AG09319 (cell line): ENCODE measurements around the gene HSD17B12.

ENCODE experiments used
- DNase-seq: peaks from one replicate; pipeline ENCODE4 v3.0.0-alpha.2; 2010; ENCODE audit warnings: low read depth; ENCODE audit errors: extremely low read depth
- TF ChIP-seq, protein P1 (sequence below): IDR thresholded peaks from 2 replicates; pipeline ENCODE4 v1.5.1; 2011; ENCODE audit warnings: low read depth, mild to moderate bottlenecking, inconsistent platforms, low read length, moderate library complexity

Gene HSD17B12

DNA sequence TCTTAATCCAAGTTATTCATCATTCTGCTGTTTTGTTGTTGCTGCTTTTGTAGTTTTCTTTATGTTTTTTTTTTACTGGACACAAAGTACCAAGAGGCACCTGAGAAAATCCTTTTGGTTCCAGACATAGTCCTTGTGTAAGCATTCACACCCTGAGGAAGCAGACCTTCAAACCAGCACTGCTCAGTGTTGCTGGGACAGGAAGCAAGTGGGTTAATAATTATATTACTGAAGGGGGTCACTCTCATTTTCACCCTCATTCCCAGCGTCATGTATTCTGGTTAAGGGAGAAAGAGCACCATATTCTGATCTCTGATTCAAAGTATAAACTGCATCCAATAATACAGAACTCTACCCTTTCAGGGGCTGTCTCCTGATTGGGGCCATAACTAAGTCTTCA is 194.2 kb downstream of the HSD17B12 start:
- TF ChIP-seq, protein P1, sequence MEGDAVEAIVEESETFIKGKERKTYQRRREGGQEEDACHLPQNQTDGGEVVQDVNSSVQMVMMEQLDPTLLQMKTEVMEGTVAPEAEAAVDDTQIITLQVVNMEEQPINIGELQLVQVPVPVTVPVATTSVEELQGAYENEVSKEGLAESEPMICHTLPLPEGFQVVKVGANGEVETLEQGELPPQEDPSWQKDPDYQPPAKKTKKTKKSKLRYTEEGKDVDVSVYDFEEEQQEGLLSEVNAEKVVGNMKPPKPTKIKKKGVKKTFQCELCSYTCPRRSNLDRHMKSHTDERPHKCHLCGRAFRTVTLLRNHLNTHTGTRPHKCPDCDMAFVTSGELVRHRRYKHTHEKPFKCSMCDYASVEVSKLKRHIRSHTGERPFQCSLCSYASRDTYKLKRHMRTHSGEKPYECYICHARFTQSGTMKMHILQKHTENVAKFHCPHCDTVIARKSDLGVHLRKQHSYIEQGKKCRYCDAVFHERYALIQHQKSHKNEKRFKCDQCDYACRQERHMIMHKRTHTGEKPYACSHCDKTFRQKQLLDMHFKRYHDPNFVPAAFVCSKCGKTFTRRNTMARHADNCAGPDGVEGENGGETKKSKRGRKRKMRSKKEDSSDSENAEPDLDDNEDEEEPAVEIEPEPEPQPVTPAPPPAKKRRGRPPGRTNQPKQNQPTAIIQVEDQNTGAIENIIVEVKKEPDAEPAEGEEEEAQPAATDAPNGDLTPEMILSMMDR, result no peak
- no peak for DNase-seq

DNA sequence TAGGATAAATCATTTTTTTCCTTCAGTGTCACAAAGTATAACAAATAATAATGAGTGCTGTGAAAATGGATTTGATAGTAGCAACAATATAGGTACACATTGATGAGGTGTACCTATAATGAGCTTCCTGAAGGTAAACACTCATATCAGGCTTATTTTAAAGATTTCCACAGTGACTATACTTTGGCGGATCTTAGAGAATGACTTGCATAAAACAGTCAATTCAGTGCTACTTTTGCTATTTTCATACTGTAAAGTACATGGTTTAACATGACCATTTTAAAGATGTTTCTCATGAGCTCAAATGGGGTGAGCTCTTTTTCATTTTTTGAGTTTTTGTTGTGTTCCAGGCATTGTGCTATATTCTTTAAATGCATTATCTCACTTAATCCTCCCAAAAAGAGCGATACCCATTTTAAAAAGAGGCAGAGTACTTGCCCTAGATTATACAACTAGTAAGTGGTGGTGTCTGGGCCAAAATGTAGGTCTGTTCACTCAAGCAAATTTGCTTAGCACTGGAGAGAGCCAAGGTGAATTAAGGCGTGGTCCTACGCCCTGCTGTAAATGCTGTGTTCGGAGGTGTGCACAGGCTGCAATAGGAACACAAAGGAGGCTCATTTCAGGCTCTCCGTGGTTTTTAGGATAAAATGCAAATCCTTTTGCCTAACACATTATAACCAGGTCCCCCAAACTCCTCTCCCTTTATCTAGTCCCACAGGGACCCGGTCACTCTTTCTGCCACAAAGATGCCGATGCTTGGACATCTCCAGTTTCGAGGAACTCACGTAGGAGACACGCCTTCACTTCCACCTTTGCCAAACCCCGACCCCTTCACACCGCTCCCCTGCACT is 199.5 kb downstream of the HSD17B12 start:
- DNase-seq, result no peak
- TF ChIP-seq, protein P1, result no peak

DNA sequence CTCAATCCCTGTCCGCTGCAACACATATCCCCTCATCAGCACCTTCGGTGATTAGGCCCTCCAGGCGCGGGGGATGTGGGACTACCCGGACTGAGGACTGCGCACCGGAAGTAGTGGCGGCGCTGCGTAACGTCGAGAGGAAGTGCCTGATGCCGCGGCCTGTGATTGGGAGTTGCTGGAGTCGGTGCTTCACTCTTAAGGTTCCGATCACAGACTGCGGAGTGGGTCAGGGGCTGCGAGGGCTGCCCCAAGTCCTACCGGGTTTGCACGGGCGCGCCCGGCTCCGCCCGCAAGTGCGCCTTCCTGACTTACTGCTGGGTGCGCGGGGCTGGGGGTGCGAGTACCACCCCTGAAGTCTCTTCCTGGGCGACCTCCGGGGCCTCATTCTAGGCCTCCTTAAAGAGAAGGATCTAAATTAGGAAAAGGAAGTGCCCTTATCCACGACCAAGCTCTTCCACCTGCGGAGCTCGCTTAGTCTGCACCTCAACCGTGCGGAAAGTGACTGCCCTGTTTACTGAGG is 200.2 kb downstream of the HSD17B12 start, which contains the start of gene ALKBH3:
Gene ALKBH3, plus strand, starts transcription at position 192 of the 520 bp plus-strand sequence. CDS start 1,822 bp downstream, outside the sequence.
- TF ChIP-seq, protein P1, result no peak
- peak; percentile 85 for DNase-seq

DNA sequence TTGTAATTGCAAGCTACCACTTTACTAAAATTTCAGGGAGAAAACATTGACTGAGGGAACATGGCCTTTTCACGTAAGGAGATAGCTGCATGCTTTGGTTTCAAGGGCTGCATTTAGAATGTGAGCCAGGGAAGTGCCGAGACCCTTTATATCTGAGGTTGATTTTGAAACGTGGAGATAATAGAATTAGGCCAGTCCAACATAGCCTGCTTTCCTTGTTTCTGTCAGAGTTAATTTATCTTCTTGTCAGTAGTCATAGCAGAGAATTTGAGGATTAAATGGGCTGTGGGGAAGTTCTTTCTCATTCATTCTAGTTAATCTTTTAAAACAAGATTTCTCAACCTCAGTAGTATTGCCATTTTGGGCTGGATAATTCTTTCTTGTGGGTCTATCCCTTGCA is 212.3 kb downstream of the HSD17B12 start:
- TF ChIP-seq, protein P1, result no peak
- no peak for DNase-seq

DNA sequence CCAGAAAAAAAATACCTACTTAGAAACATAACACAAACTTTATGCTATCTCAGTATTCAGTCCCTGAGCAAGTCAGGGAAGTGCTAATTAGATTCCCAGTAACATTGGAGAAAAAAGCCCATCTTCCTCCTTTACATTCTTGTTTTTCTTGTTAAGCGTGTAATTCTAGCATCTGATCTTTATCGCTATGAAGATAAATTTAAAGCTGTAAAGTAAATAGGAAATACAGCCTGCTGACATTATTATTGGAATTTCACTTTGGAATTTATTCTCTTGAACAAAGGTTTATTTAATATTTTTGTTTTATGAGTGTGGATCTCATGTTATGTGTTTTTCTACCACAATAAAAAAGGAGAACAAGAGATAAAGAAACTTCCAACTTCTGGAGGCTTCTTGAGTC is 214.0 kb downstream of the HSD17B12 start:
- TF ChIP-seq, protein P1, result no peak

DNA sequence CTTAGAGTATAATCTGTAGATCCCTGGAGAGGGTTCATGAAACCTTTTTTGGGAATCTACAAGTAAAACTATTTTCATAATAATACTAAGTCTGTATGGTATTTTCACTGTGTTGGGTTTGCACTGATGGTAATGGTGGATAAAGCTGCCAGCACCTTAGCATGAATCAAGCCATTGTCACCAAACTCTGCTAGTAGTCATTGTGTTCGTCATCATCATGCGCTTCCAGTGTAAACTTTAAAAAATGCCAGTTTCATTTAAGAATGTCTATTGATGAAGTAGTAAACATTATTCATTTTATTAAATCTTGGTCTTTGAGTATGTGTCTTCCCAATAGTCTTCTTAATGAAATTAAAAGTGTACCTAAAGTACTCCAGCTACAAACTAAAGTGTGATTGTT is 215.1 kb downstream of the HSD17B12 start:
- no peak for DNase-seq
- TF ChIP-seq, protein P1, result no peak

More for the DNA sequence above, 214.0 kb downstream of the HSD17B12 start:
- DNase-seq, result no peak

DNA sequence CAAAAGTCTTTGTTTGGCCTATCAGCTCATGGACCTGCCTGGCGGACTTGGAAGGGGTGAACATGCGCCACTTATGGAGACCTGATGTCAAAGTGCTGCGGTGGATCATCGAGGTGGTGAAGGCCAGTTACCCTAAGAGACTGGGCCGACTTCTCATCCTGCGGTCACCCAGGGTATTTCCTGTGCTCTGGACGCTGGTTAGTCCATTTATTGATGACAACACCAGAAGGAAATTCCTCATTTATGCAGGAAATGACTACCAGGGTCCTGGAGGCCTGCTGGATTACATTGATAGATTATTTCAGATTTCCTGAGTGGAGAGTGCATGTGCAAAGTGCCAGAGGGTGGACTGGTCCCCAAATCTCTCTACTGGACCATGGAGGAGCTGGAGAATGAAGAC is 218.0 kb downstream of the HSD17B12 start:
- TF ChIP-seq, protein P1, result no peak
- no peak for DNase-seq
